WTC11 (cell line): Measurements from ENCODE around the gene PHAX. TPM values are rescaled to one million over a fixed set of nuclear protein-coding genes. Genes with fewer than 3 reads are reported as not detected.

Experiments used
- ATAC-seq: fragments of 200-7000 bp; cut with Tn5 transposase; 2 replicates; pipeline ENCODE4 v1.10.0; 2021; ENCODE audit warnings: mild to moderate bottlenecking, moderate library complexity
- CTCF ChIA-PET: fragments of 300-600 bp; sonication (Branson Sonifier 250); formaldehyde crosslinking; loops from one replicate; lab custom pipeline; 2021; ENCODE audit warnings: antibody characterized with exemption; lab: Charles Lee
- POLR2A ChIA-PET: fragments of 350-600 bp; sonication (Branson Sonifier 250); formaldehyde crosslinking; loops from one replicate; lab custom pipeline; 2021; ENCODE audit warnings: antibody characterized with exemption; lab: Charles Lee
- DNase-seq: peaks from one replicate; pipeline ENCODE4 v3.0.0; 2021; ENCODE audit warnings: low spot score
- H3K27ac Mint-ChIP-seq: 2 replicates; pipeline ENCODE4 v1.8.0; 2021; ENCODE audit warnings: mixed read lengths
- H3K27me3 Mint-ChIP-seq: 2 replicates; pipeline ENCODE4 v1.8.0; 2021; ENCODE audit warnings: low read depth, mild to moderate bottlenecking, moderate library complexity, mixed read lengths
- H3K36me3 Mint-ChIP-seq: 2 replicates; pipeline ENCODE4 v1.8.0; 2021; ENCODE audit warnings: mixed read lengths
- H3K4me1 Mint-ChIP-seq: 2 replicates; pipeline ENCODE4 v1.8.0; 2022; ENCODE audit warnings: mixed read lengths
- H3K4me3 Mint-ChIP-seq: 2 replicates; pipeline ENCODE4 v1.8.0; 2021; ENCODE audit warnings: mild to moderate bottlenecking, moderate library complexity, mixed read lengths
- H3K9me3 Mint-ChIP-seq: 2 replicates; pipeline ENCODE4 v1.8.0; 2021; ENCODE audit warnings: mixed read lengths
- GRHL2 ChIP-seq: fragments of 250-450 bp; sonication (Bioruptor Pico); IDR thresholded peaks from 2 replicates; pipeline ENCODE4 v1.8.0; 2022; ENCODE audit warnings: mild to moderate bottlenecking, moderate library complexity; ENCODE audit not compliant: insufficient replicate concordance, severe bottlenecking
- KAT7 ChIP-seq: sonication (generic); formaldehyde crosslinking; IDR thresholded peaks from 2 replicates; pipeline ENCODE4 v1.8.1; 2023; ENCODE audit warnings: missing genetic modification reagents, mild to moderate bottlenecking, borderline replicate concordance
- OVOL2 ChIP-seq: fragments of 250-450 bp; sonication (Bioruptor Pico); IDR thresholded peaks from 2 replicates; pipeline ENCODE4 v1.9.0; 2021; ENCODE audit warnings: mild to moderate bottlenecking, borderline replicate concordance
- SMAD3 ChIP-seq: sonication (generic); formaldehyde crosslinking; IDR thresholded peaks from 2 replicates; pipeline ENCODE4 v1.8.0; 2022; ENCODE audit warnings: missing genetic modification reagents, mild to moderate bottlenecking, borderline replicate concordance
- SOX15 ChIP-seq: fragments of 250-450 bp; sonication (Bioruptor Pico); IDR thresholded peaks from 2 replicates; pipeline ENCODE4 v1.9.0; 2021; ENCODE audit warnings: mild to moderate bottlenecking
- TCF7 ChIP-seq: sonication (generic); formaldehyde crosslinking; IDR thresholded peaks from 2 replicates; pipeline ENCODE4 v1.8.0; 2022; ENCODE audit warnings: mild to moderate bottlenecking, low read depth, missing genetic modification reagents, moderate library complexity
- ZNF121 ChIP-seq: sonication (generic); formaldehyde crosslinking; IDR thresholded peaks from 2 replicates; pipeline ENCODE4 v1.8.0; 2023; ENCODE audit warnings: missing genetic modification reagents
- ZNF263 ChIP-seq: sonication (generic); formaldehyde crosslinking; IDR thresholded peaks from 2 replicates; pipeline ENCODE4 v1.8.1; 2022; ENCODE audit warnings: low read depth, mild to moderate bottlenecking, moderate library complexity, missing genetic modification reagents
- total RNA-seq: library from RNA; stranded (reverse); gene quantifications from 3 replicates; pipeline ENCODE4 v1.2.3, GENCODE V29; 2021
- TF ChIP-seq, protein P1 (sequence below): sonication (generic); formaldehyde crosslinking; IDR thresholded peaks from 2 replicates; pipeline ENCODE4 v1.8.1; 2022; ENCODE audit warnings: low read depth, mild to moderate bottlenecking, moderate library complexity, missing genetic modification reagents, borderline replicate concordance
- TF ChIP-seq, protein P2 (sequence below): fragments of 250-450 bp; sonication (Bioruptor Pico); IDR thresholded peaks from 2 replicates; pipeline ENCODE4 v1.9.0; 2021; ENCODE audit warnings: mild to moderate bottlenecking, borderline replicate concordance
- TF ChIP-seq, protein P3 (sequence below): sonication (generic); formaldehyde crosslinking; IDR thresholded peaks from 2 replicates; pipeline ENCODE4 v1.8.1; 2023; ENCODE audit warnings: mild to moderate bottlenecking, missing genetic modification reagents, moderate library complexity
- TF ChIP-seq, protein P4 (sequence below): sonication (generic); formaldehyde crosslinking; IDR thresholded peaks from 2 replicates; pipeline ENCODE4 v1.8.0; 2023; ENCODE audit warnings: missing genetic modification reagents
- TF ChIP-seq, protein P5 (sequence below): sonication (generic); formaldehyde crosslinking; IDR thresholded peaks from 2 replicates; pipeline ENCODE4 v1.8.0; 2022; ENCODE audit warnings: mild to moderate bottlenecking, missing genetic modification reagents
- TF ChIP-seq, protein P6 (sequence below): sonication (generic); formaldehyde crosslinking; conservative IDR thresholded peaks from 2 replicates; pipeline ENCODE4 v1.8.1; 2023; ENCODE audit warnings: mild to moderate bottlenecking, low read depth, missing genetic modification reagents, moderate library complexity

The PHAX gene
- total RNA-seq, 1 experiment from 2014 or later, result 58.2 TPM

DNA sequence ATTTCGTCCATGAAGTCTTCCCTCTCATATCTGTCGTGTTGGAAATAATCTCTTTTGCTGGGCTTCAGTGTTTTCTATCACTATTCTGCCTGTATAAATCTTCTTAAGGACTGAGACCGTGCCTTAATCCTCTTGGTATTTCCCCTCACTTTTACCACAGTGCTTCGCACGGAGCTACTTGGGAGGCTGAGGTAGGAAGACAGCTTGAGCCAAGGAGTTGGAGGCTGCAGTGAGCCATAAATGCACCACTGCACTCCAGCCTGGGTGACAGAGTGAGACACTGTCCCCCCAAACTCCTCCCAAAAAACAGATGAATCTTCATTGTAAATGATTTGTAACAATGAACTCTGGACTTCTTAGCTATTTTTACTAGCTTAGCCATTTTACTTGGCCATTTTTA is 57.8 kb downstream of the PHAX start (continued):
- TF ChIP-seq, protein P1, sequence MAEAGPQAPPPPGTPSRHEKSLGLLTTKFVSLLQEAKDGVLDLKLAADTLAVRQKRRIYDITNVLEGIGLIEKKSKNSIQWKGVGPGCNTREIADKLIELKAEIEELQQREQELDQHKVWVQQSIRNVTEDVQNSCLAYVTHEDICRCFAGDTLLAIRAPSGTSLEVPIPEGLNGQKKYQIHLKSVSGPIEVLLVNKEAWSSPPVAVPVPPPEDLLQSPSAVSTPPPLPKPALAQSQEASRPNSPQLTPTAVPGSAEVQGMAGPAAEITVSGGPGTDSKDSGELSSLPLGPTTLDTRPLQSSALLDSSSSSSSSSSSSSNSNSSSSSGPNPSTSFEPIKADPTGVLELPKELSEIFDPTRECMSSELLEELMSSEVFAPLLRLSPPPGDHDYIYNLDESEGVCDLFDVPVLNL, result no peak
- TF ChIP-seq, protein P2, sequence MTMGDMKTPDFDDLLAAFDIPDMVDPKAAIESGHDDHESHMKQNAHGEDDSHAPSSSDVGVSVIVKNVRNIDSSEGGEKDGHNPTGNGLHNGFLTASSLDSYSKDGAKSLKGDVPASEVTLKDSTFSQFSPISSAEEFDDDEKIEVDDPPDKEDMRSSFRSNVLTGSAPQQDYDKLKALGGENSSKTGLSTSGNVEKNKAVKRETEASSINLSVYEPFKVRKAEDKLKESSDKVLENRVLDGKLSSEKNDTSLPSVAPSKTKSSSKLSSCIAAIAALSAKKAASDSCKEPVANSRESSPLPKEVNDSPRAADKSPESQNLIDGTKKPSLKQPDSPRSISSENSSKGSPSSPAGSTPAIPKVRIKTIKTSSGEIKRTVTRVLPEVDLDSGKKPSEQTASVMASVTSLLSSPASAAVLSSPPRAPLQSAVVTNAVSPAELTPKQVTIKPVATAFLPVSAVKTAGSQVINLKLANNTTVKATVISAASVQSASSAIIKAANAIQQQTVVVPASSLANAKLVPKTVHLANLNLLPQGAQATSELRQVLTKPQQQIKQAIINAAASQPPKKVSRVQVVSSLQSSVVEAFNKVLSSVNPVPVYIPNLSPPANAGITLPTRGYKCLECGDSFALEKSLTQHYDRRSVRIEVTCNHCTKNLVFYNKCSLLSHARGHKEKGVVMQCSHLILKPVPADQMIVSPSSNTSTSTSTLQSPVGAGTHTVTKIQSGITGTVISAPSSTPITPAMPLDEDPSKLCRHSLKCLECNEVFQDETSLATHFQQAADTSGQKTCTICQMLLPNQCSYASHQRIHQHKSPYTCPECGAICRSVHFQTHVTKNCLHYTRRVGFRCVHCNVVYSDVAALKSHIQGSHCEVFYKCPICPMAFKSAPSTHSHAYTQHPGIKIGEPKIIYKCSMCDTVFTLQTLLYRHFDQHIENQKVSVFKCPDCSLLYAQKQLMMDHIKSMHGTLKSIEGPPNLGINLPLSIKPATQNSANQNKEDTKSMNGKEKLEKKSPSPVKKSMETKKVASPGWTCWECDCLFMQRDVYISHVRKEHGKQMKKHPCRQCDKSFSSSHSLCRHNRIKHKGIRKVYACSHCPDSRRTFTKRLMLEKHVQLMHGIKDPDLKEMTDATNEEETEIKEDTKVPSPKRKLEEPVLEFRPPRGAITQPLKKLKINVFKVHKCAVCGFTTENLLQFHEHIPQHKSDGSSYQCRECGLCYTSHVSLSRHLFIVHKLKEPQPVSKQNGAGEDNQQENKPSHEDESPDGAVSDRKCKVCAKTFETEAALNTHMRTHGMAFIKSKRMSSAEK (CRISPR knock-in tag), result no peak
- TF ChIP-seq SOX15 (CRISPR knock-in tag) (no peak), OVOL2 (CRISPR knock-in tag) (no peak), TCF7 (CRISPR knock-in tag) (no peak), SMAD3 (CRISPR knock-in tag) (no peak)
- TF ChIP-seq, protein P3, sequence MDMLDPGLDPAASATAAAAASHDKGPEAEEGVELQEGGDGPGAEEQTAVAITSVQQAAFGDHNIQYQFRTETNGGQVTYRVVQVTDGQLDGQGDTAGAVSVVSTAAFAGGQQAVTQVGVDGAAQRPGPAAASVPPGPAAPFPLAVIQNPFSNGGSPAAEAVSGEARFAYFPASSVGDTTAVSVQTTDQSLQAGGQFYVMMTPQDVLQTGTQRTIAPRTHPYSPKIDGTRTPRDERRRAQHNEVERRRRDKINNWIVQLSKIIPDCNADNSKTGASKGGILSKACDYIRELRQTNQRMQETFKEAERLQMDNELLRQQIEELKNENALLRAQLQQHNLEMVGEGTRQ (CRISPR knock-in tag), result no peak
- TF ChIP-seq, protein P4, sequence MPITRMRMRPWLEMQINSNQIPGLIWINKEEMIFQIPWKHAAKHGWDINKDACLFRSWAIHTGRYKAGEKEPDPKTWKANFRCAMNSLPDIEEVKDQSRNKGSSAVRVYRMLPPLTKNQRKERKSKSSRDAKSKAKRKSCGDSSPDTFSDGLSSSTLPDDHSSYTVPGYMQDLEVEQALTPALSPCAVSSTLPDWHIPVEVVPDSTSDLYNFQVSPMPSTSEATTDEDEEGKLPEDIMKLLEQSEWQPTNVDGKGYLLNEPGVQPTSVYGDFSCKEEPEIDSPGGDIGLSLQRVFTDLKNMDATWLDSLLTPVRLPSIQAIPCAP (CRISPR knock-in tag), result no peak
- TF ChIP-seq, protein P5, sequence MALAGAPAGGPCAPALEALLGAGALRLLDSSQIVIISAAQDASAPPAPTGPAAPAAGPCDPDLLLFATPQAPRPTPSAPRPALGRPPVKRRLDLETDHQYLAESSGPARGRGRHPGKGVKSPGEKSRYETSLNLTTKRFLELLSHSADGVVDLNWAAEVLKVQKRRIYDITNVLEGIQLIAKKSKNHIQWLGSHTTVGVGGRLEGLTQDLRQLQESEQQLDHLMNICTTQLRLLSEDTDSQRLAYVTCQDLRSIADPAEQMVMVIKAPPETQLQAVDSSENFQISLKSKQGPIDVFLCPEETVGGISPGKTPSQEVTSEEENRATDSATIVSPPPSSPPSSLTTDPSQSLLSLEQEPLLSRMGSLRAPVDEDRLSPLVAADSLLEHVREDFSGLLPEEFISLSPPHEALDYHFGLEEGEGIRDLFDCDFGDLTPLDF, result no peak

DNA sequence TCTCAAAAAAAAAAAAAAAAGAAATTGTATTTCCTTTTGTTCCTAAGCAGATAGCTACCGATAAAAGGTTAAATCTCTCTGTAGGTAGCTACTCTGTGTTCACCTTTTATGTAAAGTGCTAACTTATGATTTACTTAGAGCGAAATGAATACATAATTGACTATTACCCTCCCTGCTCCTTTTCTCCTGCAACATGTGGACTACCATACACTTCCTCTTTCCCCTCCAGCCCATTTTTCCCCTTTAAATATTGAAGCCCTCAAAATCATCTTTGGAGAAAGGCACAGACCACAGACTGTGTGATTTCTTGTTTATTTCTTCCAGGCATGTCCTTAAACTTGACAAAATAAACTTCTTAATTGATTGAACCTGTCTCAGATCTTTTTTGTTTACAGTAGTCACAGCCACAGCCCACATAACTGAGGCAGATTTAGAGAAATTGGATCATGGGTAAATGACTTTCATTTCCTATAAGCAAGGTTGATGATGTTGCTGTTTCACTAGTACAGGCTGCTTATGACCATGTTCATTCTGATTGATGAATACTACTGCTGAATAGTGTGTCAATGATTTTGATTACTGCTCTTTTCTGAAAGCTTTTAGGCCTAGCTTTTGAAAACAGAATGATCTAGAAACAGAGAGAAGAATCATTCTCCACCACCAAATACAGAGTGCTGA is 59.2 kb downstream of the PHAX start:
- no peaks in the 10 kb centered on the region for H3K36me3 Mint-ChIP-seq
- no peaks in the 10 kb centered on the region for H3K9me3 Mint-ChIP-seq
- H3K27me3 Mint-ChIP-seq, result no peaks in the 10 kb centered on the region
- no peak overlapping the region for H3K4me3 Mint-ChIP-seq
- ChIA-PET CTCF (interaction anchor here (1.2 to 3.4 kb wide), 3 partner anchors 120 to 833 kb away, joined by 4 to 9 read pairs (median 4); no protein-coding TSS in a partner anchor), POLR2A (interaction anchor here (0.6 to 2.5 kb wide), 2 partner anchors 118 to 126 kb away, joined by 3 to 10 read pairs; no protein-coding TSS in a partner anchor)
- peaks cover 16% of the 10 kb centered on the region for H3K4me1 Mint-ChIP-seq
- ATAC-seq, result no peak
- 0 out of 2 replicates have a peak overlapping the region, but pooled peaks have one; percentile 1 for H3K27ac Mint-ChIP-seq
- no peak for TF ChIP-seq ZNF121 (CRISPR knock-in tag)
- TF ChIP-seq OVOL2 (CRISPR knock-in tag), result no peak
- TF ChIP-seq KAT7 (CRISPR knock-in tag), result no peak
- TF ChIP-seq ZNF263 (CRISPR knock-in tag), result no peak
- no peak for TF ChIP-seq GRHL2 (CRISPR knock-in tag)
- TF ChIP-seq, protein P6, sequence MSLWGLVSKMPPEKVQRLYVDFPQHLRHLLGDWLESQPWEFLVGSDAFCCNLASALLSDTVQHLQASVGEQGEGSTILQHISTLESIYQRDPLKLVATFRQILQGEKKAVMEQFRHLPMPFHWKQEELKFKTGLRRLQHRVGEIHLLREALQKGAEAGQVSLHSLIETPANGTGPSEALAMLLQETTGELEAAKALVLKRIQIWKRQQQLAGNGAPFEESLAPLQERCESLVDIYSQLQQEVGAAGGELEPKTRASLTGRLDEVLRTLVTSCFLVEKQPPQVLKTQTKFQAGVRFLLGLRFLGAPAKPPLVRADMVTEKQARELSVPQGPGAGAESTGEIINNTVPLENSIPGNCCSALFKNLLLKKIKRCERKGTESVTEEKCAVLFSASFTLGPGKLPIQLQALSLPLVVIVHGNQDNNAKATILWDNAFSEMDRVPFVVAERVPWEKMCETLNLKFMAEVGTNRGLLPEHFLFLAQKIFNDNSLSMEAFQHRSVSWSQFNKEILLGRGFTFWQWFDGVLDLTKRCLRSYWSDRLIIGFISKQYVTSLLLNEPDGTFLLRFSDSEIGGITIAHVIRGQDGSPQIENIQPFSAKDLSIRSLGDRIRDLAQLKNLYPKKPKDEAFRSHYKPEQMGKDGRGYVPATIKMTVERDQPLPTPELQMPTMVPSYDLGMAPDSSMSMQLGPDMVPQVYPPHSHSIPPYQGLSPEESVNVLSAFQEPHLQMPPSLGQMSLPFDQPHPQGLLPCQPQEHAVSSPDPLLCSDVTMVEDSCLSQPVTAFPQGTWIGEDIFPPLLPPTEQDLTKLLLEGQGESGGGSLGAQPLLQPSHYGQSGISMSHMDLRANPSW (CRISPR knock-in tag), result no peak
- DNase-seq, result no peak
